Astrocyte of the spinal cord (primary cell): ENCODE results near the gene GRIK5.
"Not testable (repeated sequence)": the region's sequence is repeated elsewhere in the genome, so short reads cannot be mapped to it uniquely, and the experiment has no call there.

ENCODE experiments used
- DNase-seq: peaks from one replicate; pipeline ENCODE4 v3.0.0; 2011; ENCODE audit warnings: low read depth, low spot score
- H3K4me3 ChIP-seq: 2 replicates; pipeline ENCODE4 v1.5.1; 2011; ENCODE audit warnings: low read depth, mild to moderate bottlenecking, low read length, moderate library complexity
- in situ Hi-C: cut with HindIII; loops from 2 replicates; pipeline ENCODE4 v1.10.0; 2017; ENCODE audit warnings: low sequenced_read_pairs
- TF ChIP-seq, protein P1 (sequence below): IDR thresholded peaks from 2 replicates; pipeline ENCODE4 v1.5.1; 2012; ENCODE audit warnings: low read depth, mild to moderate bottlenecking, low read length, inconsistent platforms

GRIK5 gene

GRCh38 chr19:42021185-42021584, 48.8 kb downstream of the GRIK5 start:
- in situ Hi-C loops = no loop called here
- H3K4me3 ChIP-seq = no peak overlapping the region

DNA sequence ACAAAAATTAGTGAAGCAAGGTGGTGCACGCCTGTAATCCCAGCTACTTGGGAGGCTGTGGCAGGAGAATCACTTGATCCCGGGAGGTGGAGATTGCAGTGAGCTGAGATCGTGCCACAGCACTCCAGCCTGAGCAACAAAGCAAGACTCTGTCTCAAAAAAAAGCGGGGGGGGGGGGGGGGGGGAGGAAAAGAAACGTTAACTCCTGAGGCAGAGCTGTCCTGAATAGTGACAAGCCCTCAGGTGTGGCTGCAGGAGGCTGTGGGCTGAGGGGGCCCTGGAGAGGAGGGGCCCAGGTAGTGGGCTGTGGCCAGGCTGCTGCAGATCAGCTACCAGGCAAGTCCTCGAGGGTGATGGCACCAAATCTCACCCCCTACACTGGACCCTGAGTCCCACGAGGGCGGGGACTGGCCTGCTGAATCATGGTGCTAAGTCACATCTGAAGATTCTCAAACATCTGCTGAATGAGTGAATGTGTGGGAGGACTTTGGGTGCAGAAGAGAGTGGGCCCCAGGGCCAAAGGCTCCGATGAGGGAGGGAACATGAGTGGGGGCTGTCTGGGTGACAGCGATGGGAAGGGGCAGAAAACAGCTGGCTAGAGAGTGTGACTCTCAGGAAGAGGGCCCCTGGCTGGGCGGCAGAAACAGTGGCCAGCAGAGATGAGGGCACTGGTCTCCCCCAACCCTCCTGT, 51.4 kb downstream of the GRIK5 start:
- TF ChIP-seq, protein P1, sequence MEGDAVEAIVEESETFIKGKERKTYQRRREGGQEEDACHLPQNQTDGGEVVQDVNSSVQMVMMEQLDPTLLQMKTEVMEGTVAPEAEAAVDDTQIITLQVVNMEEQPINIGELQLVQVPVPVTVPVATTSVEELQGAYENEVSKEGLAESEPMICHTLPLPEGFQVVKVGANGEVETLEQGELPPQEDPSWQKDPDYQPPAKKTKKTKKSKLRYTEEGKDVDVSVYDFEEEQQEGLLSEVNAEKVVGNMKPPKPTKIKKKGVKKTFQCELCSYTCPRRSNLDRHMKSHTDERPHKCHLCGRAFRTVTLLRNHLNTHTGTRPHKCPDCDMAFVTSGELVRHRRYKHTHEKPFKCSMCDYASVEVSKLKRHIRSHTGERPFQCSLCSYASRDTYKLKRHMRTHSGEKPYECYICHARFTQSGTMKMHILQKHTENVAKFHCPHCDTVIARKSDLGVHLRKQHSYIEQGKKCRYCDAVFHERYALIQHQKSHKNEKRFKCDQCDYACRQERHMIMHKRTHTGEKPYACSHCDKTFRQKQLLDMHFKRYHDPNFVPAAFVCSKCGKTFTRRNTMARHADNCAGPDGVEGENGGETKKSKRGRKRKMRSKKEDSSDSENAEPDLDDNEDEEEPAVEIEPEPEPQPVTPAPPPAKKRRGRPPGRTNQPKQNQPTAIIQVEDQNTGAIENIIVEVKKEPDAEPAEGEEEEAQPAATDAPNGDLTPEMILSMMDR = no peak
- DNase-seq = no peak
- in situ Hi-C loops = no loop called here
- H3K4me3 ChIP-seq = no peak overlapping the region

More at GRCh38 chr19:42021185-42021584, 48.8 kb downstream of the GRIK5 start:
- TF ChIP-seq, protein P1 = no peak
- no peak for DNase-seq

- TF ChIP-seq, protein P1 = no peak
- in situ Hi-C loops = no loop called here
- no peak for DNase-seq
- H3K4me3 ChIP-seq = no peak overlapping the region
These were observed 53.0 kb downstream of the GRIK5 start for GRCh38 chr19:42017040-42017439.

DNA sequence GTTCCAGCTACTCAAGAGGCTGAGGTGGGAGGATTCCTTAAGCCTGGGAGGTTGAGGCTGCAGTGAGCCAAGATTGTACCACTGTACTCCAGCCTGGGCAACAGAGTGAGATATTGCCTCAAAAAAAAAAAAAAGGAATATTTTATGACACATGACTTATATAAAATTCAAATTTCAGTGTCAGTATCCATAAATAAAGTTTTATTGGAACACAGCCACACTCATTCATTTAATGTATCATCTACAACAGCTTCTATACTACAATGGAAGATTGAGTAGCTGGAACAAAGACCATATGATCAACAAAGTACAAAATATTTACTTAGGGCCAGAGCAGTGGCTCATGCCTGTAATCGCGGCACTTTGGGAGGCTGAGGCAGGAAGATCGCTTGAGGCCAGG, 57.3 kb downstream of the GRIK5 start:
- DNase-seq, in situ Hi-C loops, H3K4me3 ChIP-seq: not testable (repeated sequence)

DNA sequence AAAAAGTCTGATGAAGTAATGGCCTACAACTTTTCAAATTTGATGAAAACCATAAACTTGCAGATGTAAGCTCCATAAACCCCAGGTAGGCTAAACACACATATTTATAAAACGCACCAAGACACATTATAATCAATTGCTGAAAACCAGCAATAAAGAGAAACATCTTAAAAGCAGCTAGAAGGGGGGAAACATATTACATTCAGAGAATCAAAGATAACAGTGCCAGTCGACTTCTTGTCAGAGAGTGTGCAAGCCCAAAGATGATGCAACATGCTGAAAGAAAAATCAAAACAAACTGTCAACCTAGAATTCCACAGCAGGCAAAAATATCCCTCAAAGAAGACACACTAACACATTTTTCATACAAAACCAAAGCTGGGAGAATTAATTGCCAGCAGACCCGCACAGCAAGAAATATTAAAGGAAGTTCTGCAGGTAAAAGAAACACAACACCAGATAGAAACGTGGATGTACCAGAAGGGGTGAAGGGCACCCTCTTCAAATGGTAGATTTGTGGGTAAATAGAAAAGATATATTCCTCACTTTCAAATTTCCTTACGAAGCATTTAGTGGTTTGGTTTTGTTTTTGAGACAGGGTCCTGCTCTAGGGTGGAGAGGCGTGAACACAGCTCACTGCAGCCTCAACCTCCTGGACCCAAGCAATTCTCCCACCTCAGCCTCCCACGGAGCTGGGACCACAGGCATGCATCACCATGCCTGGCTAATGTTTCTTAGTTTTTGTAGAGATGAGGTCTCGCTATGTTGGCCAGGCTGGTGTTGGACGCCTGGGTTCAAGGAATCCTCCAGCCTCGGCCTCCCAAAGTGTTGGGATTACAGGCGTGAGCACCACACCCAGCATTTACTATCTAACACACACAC, 59.5 kb downstream of the GRIK5 start:
- no peak overlapping the region for H3K4me3 ChIP-seq
- TF ChIP-seq, protein P1 = no peak
- in situ Hi-C loops = no loop called here
- DNase-seq = peak; percentile 62

DNA sequence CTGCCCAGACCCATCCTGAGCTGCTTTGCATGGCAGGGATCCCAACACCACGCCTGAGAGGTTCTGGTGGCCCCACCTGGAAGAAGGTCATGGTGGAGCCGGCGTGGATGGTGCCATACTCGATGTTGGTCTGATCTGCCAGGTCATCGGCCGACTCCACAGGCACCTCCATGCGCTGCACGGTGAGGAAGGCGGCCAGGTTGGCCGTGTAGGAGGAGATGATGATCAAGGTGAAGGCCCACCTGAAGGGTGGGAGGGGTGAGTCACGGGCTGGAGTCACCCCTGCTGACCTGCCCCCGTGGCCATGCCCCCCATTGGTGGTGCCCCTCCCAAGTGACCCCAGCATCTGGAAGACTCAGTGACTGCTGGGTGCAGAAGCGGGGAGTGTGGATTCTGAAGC, 63.4 kb downstream of the GRIK5 start:
- no peak for DNase-seq
- no peak overlapping the region for H3K4me3 ChIP-seq
- in situ Hi-C loops = no loop called here
- TF ChIP-seq, protein P1 = no peak

DNA sequence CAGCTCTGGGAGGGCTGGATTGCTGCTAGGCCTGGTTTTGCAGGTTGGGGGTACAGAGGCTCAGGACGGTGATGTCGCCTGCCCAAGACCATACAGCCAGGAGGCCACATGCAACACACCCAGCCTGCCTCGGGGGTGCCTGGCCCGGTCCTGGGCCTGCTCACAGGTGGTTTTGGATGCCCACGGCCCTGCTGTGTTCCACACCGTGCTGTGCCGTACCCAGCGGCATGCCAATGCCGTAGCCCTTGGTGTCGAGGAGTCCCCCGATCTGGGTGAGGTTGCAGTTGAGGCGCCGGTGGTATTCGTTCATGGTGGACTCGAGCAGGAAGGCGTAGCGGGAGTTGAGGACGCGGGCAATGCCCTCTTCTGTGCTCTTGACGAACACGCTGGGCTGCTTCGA, 64.5 kb downstream of the GRIK5 start:
- no peak for DNase-seq
- H3K4me3 ChIP-seq = no peak overlapping the region
- TF ChIP-seq, protein P1 = no peak
- in situ Hi-C loops = no loop called here
